WI38 (cell line): Measurements from ENCODE around the gene CEP57L1.

Experiments
- H3K4me3 ChIP-seq: 2 replicates; pipeline ENCODE4 v1.5.1; 2011; ENCODE audit warnings: low read depth, mild to moderate bottlenecking, control low read depth, low read length
- CTCF ChIP-seq: IDR thresholded peaks from 2 replicates; pipeline ENCODE4 v1.5.1; 2012; ENCODE audit warnings: low read depth, mild to moderate bottlenecking, control low read depth, low read length

The CEP57L1 gene

GRCh38 chr6:109153752-109154151 lies 58.4 kb downstream of the CEP57L1 start:
- no peak overlapping the region for H3K4me3 ChIP-seq

GRCh38 chr6:109164331-109164730 lies 69.0 kb downstream of the CEP57L1 start:
- no peak overlapping the region for H3K4me3 ChIP-seq
- TF ChIP-seq CTCF = no peak

More at GRCh38 chr6:109153752-109154151, 58.4 kb downstream of the CEP57L1 start:
- no peak for TF ChIP-seq CTCF

GRCh38 chr6:109165392-109165974 lies 70.2 kb downstream of the CEP57L1 start:
- no peak for TF ChIP-seq CTCF
- no peak overlapping the region for H3K4me3 ChIP-seq

DNA sequence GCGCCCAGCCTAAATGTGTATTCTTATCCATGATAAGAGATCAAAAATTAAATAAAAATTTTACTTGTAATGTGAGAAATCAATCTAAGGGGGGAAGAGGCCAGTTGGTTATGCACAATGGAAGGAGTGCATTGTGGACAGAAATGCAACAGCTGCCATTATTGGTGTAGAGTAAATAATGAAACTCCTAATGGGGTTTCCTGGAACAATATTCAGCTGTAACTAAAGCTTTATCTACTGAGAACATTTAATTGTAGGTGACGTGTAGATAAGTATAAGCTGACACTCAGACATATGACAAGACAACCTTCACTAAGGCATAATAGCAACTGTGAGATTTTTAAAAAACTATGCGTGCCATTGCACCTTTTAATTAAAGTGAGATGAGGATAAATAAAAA lies 71.4 kb downstream of the CEP57L1 start:
- TF ChIP-seq CTCF = no peak
- H3K4me3 ChIP-seq = no peak overlapping the region

DNA sequence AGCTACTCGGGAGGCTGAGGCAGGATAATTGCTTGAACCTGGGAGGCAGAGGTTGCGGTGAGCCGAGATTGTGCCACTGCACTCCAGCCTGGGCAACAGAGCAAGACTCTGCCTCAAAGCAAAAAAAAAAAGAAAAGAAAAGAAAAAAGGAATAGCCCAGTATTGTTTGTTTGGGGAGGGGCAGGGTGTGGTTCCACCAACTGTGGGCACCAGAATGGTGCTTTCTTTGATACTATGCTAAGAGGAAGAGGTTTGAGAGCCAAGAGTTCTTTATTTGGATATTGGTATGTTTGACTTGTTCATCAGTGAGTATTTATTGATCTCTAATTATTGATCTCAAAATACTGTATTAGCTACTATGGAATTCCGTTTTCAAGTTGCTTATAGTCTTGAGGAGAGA lies 72.3 kb downstream of the CEP57L1 start:
- H3K4me3 ChIP-seq = no peak overlapping the region

GRCh38 chr6:109170333-109170732 lies 75.0 kb downstream of the CEP57L1 start:
- H3K4me3 ChIP-seq = no peak overlapping the region
- no peak for TF ChIP-seq CTCF

More for the DNA sequence above, 72.3 kb downstream of the CEP57L1 start:
- no peak for TF ChIP-seq CTCF

DNA sequence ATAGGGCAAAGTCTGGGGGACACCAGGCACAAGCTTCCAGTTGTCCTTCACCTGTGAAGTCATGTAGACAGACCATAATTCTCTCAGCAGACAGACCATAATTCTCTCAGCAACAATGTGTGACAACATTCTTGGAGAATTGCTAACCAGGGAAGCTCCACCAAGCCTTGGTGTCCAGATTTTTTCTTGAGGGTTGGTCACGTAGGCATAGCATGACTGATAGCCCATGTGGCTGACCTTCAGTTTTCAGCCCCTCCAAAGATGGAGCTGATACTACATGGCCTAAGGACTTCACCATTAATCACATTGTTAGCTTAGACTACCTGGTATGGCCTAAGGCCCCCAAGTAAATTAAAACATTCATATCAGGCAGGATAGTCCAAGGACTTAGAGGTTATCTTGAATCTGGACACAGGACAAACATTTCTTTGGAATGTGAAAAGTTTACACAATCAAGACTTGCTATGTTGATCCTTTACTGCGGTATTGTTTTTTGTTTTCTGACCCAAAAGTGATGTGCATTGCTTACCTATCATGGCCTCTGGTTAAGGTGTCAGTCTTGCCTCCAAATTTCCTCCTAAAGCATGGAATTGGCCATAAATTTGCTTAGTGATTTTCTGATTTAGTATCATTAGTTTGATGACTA lies 76.9 kb downstream of the CEP57L1 start:
- no peak overlapping the region for H3K4me3 ChIP-seq
- no peak for TF ChIP-seq CTCF
